Measurements from ENCODE around the gene FLACC1. TPM values are rescaled to one million over a fixed set of nuclear protein-coding genes. Genes with fewer than 3 reads are reported as not detected.
A peak's percentile ranks its signal among the peaks of the same experiment; 100 is the strongest.

FLACC1 gene
- total and polyA plus RNA-seq, 9 of the 15 experiments (the other 6 are each of a cell fraction or from before 2014, with no cell fraction given), result 0.07 to 0.68 (median 0.22) TPM; not detected in 2

DNA sequence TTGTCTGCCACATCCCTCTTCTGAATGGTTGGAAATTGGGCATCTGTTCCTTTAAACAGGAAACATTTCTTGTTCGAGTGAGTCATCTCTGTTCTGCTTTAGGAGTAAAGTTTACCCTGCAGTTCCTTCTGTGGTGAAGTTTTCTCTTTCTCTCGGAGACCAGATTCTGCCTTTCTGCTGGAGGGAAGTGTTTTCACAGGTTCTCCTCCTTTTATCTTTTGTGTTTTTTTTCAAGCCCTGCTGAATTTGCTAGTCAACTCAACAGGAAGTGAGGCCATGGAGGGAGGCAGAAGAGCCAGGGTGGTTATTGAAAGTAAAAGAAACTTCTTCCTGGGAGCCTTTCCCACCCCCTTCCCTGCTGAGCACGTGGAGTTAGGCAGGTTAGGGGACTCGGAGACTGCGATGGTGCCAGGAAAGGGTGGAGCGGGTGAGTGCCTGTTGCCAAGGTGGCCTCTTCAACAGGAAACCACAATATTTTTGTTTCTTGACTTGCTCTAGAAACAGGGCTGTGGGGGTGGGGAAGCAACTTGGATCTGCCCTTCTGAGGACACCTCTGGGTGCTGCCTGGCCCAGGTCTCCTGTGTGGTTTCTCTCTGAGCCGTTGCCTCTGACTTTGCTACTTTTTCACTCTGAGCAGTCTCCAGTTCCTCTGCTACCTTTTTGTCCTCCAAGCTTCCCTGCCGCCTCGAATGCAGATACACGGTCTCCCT, 99.0 kb downstream of the FLACC1 start (continued):
- TF ChIP-seq, protein P1, sequence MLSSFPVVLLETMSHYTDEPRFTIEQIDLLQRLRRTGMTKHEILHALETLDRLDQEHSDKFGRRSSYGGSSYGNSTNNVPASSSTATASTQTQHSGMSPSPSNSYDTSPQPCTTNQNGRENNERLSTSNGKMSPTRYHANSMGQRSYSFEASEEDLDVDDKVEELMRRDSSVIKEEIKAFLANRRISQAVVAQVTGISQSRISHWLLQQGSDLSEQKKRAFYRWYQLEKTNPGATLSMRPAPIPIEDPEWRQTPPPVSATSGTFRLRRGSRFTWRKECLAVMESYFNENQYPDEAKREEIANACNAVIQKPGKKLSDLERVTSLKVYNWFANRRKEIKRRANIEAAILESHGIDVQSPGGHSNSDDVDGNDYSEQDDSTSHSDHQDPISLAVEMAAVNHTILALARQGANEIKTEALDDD (IDR thresholded peaks at IDR 0.05), result 0 out of 2 replicates have a peak, but pooled peaks have one; percentile 8
- TF ChIP-seq POU5F1 (IDR thresholded peaks at IDR 0.05; ENCODE audit: borderline replicate concordance, low read depth, low read length, partially characterized antibody), result no peak
- no peak for TF ChIP-seq XRCC3 (IDR thresholded peaks at IDR 0.05)
- peak; percentile 34; the same call in 1 of the 2 replicates for TF ChIP-seq RFX1 (IDR thresholded peaks at IDR 0.05)
- TF ChIP-seq, protein P2, sequence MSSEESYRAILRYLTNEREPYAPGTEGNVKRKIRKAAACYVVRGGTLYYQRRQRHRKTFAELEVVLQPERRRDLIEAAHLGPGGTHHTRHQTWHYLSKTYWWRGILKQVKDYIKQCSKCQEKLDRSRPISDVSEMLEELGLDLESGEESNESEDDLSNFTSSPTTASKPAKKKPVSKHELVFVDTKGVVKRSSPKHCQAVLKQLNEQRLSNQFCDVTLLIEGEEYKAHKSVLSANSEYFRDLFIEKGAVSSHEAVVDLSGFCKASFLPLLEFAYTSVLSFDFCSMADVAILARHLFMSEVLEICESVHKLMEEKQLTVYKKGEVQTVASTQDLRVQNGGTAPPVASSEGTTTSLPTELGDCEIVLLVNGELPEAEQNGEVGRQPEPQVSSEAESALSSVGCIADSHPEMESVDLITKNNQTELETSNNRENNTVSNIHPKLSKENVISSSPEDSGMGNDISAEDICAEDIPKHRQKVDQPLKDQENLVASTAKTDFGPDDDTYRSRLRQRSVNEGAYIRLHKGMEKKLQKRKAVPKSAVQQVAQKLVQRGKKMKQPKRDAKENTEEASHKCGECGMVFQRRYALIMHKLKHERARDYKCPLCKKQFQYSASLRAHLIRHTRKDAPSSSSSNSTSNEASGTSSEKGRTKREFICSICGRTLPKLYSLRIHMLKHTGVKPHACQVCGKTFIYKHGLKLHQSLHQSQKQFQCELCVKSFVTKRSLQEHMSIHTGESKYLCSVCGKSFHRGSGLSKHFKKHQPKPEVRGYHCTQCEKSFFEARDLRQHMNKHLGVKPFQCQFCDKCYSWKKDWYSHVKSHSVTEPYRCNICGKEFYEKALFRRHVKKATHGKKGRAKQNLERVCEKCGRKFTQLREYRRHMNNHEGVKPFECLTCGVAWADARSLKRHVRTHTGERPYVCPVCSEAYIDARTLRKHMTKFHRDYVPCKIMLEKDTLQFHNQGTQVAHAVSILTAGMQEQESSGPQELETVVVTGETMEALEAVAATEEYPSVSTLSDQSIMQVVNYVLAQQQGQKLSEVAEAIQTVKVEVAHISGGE (CRISPR knock-in tag; IDR thresholded peaks at IDR 0.05), result 0 out of 6 replicates have a peak, but pooled peaks of 1 of the 3 experiments have one; percentile 21
- TF ChIP-seq MAFF (IDR thresholded peaks at IDR 0.05; ENCODE audit: low read length), result no peak
- TF ChIP-seq, protein P3, sequence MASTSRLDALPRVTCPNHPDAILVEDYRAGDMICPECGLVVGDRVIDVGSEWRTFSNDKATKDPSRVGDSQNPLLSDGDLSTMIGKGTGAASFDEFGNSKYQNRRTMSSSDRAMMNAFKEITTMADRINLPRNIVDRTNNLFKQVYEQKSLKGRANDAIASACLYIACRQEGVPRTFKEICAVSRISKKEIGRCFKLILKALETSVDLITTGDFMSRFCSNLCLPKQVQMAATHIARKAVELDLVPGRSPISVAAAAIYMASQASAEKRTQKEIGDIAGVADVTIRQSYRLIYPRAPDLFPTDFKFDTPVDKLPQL (IDR thresholded peaks at IDR 0.05; ENCODE audit: extremely low read depth, insufficient read length), result no peak
- TF ChIP-seq ZNF324 (CRISPR knock-in tag; IDR thresholded peaks at IDR 0.05), result no peak
- no peak for TF ChIP-seq MED1 (CRISPR knock-in tag; IDR thresholded peaks at IDR 0.05; ENCODE audit: borderline replicate concordance)
- no peak for TF ChIP-seq HDAC2 (IDR thresholded peaks at IDR 0.05)
- TF ChIP-seq ZNF695 (CRISPR knock-in tag; IDR thresholded peaks at IDR 0.05), result no peak
- no peak for TF ChIP-seq ZNF263 (CRISPR knock-in tag; IDR thresholded peaks at IDR 0.05; ENCODE audit: borderline replicate concordance)
- 0 out of 2 replicates have a peak, but pooled peaks have one; percentile 25 for TF ChIP-seq MTA1 (IDR thresholded peaks at IDR 0.05; ENCODE audit: borderline replicate concordance)
- TF ChIP-seq, protein P4, sequence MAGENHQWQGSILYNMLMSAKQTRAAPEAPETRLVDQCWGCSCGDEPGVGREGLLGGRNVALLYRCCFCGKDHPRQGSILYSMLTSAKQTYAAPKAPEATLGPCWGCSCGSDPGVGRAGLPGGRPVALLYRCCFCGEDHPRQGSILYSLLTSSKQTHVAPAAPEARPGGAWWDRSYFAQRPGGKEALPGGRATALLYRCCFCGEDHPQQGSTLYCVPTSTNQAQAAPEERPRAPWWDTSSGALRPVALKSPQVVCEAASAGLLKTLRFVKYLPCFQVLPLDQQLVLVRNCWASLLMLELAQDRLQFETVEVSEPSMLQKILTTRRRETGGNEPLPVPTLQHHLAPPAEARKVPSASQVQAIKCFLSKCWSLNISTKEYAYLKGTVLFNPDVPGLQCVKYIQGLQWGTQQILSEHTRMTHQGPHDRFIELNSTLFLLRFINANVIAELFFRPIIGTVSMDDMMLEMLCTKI (IDR thresholded peaks at IDR 0.05; ENCODE audit: partially characterized antibody), result no peak
- no peak for TF ChIP-seq STAT5B (CRISPR knock-in tag; IDR thresholded peaks at IDR 0.05)
- no peak; the same call in 1 of the 2 replicates for TF ChIP-seq ZNF175 (CRISPR knock-in tag; IDR thresholded peaks at IDR 0.05; ENCODE audit: low read depth)
- TF ChIP-seq, protein P5, sequence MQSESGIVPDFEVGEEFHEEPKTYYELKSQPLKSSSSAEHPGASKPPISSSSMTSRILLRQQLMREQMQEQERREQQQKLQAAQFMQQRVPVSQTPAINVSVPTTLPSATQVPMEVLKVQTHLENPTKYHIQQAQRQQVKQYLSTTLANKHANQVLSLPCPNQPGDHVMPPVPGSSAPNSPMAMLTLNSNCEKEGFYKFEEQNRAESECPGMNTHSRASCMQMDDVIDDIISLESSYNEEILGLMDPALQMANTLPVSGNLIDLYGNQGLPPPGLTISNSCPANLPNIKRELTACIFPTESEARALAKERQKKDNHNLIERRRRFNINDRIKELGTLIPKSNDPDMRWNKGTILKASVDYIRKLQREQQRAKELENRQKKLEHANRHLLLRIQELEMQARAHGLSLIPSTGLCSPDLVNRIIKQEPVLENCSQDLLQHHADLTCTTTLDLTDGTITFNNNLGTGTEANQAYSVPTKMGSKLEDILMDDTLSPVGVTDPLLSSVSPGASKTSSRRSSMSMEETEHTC (IDR thresholded peaks at IDR 0.05), result no peak
- TF ChIP-seq EP300 (IDR thresholded peaks at IDR 0.05; ENCODE audit: low read length), result no peak
